Subcutaneous abdominal adipose tissue (tissue), 5 donors: ENCODE results near the gene ASB2.

ENCODE experiments used
- H3K27ac ChIP-seq: one replicate; pipeline ENCODE4 v1.7.0; 2013; ENCODE audit warnings: low read depth, mild to moderate bottlenecking, inconsistent platforms, low read length, moderate library complexity
- H3K27me3 ChIP-seq, 5 donors: one replicate each; pipeline ENCODE4 v1.7.0; 2013; ENCODE audit warnings: low read length in 5 of 5, inconsistent platforms in 1 of 5; ENCODE audit not compliant: control insufficient read depth in 5 of 5, insufficient read depth in 4 of 5
- H3K36me3 ChIP-seq, 5 donors: one replicate each; pipeline ENCODE4 v1.7.0; 2013; ENCODE audit warnings: low read length in 5 of 5; ENCODE audit not compliant: control insufficient read depth in 5 of 5, insufficient read depth in 5 of 5
- H3K4me1 ChIP-seq, 5 donors: one replicate each; pipeline ENCODE4 v1.7.0; 2013; ENCODE audit warnings: low read length in 5 of 5, mild to moderate bottlenecking in 3 of 5, moderate library complexity in 1 of 5; ENCODE audit not compliant: control insufficient read depth in 5 of 5, insufficient read depth in 5 of 5
- H3K4me3 ChIP-seq, 5 donors: one replicate each; pipeline ENCODE4 v1.7.0; 2013; ENCODE audit warnings: low read length in 5 of 5, low read depth in 1 of 5
- H3K9ac ChIP-seq, 5 donors: one replicate each; pipeline ENCODE4 v1.7.0; 2013; ENCODE audit warnings: low read length in 5 of 5, mild to moderate bottlenecking in 4 of 5, moderate library complexity in 3 of 5
- H3K9me3 ChIP-seq, 5 donors: one replicate each; pipeline ENCODE4 v1.7.0; 2013; ENCODE audit warnings: low read length in 5 of 5; ENCODE audit not compliant: control insufficient read depth in 5 of 5
- donor health status: healthy.
- donor health status: healthy.
- donor health status: healthy.
- donor health status: healthy.
- donor health status: healthy.

The ASB2 gene

DNA sequence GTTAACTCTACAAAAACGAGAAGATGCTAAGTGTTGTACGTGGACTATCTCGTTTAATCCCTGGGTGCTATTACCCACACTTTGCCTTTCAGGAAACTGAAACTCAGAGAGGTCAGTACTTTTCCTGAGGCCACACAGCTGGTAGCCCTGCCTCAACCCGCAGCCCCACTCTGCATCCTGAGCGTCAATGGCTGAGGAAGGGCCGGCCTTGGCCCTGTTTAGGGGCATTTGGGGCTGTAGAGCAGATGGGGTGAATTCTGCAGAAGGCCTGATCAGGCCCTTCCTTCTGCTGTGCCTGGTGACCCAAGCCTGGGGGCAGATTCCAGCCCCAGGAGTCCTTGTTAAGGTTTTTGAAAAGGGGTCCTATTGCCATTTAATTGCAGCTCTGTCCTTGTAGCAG is 17.0 kb upstream of the ASB2 start:
- Histone ChIP-seq H3K9ac (no peak overlapping the region), H3K27me3 (peaks cover 11 to 25% (median 16%) of the 10 kb centered on the region in 5 donors), H3K36me3 (no peaks in the 10 kb centered on the region), H3K4me1 (no peaks in the 10 kb centered on the region), H3K9me3 (no peaks in the 10 kb centered on the region), H3K27ac (no peak overlapping the region), H3K4me3 (no peak overlapping the region)

DNA sequence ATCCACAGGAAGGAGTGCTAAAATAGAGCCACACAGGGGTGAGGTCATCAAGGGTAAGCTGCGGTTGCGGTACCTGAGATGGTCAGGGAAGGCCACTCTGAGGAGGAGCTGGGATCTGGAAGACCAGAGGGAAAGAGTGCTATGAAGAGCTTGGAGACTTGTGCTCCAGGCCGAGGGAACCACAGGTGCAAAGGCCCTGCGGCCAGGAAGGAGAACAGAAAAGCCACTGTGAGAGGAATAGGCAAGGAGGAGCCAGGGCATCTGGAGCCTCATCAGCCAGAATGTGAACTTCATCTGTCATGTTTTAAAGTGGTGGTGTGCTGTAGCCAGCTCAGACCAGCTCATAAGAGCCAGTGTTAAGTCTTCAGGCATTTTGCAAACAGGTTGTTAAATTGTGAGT is 15.3 kb upstream of the ASB2 start:
- H3K36me3 ChIP-seq = no peaks in the 10 kb centered on the region
- no peak overlapping the region for H3K27ac ChIP-seq
- H3K27me3 ChIP-seq = peaks cover 0 to 15% (median 8%) of the 10 kb centered on the region in 5 donors
- no peaks in the 10 kb centered on the region for H3K9me3 ChIP-seq
- peaks cover 0 to 10% (median 7%) of the 10 kb centered on the region in 5 donors for H3K4me1 ChIP-seq
- no peak overlapping the region for H3K4me3 ChIP-seq
- no peak overlapping the region for H3K9ac ChIP-seq

DNA sequence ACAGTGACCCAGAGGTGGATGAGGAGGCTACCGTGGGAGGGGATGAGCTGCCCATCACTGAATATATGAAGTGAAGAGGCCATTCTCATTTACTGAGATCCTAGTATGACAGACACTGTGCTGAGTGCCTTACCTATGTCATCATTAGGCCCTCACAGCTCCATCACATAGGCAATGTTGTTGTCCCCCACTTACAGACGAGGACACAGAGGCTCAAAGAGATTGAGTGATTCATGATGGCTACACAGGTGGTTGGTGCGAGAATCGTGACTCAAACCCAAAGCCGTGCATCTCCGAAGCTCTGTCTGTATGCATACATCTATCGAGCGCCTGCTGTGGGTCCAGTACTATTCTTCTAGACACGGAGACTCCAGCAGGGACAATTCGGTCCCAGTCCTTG is 14.8 kb upstream of the ASB2 start:
- Histone ChIP-seq H3K9me3 (no peaks in the 10 kb centered on the region), H3K27me3 (peaks cover 0 to 11% (median 7%) of the 10 kb centered on the region in 5 donors), H3K9ac (no peak overlapping the region), H3K36me3 (no peaks in the 10 kb centered on the region), H3K4me3 (no peak overlapping the region), H3K27ac (no peak overlapping the region), H3K4me1 (peaks cover 0 to 10% (median 7%) of the 10 kb centered on the region in 5 donors)

DNA sequence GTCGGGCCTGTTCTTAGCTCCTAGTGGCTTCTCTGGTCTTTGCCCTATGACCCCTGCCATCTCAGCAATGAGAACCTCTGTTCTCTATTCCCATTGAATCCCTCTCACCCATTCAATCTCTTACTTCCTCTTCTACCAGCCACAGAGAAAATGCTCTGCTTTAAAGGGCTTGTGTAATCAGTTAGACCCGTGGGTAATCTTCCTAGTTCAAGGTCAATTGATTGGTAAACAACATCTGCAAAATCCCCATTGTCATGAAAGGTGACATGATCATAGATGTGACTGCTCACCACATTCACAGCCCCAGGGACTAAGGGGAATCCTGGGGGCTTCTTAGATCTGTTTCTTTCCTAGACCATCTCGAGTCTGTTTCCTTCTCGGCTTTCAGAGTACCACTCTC is 13.6 kb upstream of the ASB2 start:
- Histone ChIP-seq H3K27ac (no peak overlapping the region), H3K36me3 (no peaks in the 10 kb centered on the region), H3K9ac (no peak overlapping the region), H3K27me3 (peaks cover 0 to 3% (median 0%) of the 10 kb centered on the region in 5 donors), H3K4me1 (peaks cover 0 to 11% (median 7%) of the 10 kb centered on the region in 5 donors), H3K9me3 (no peaks in the 10 kb centered on the region), H3K4me3 (no peak overlapping the region)

DNA sequence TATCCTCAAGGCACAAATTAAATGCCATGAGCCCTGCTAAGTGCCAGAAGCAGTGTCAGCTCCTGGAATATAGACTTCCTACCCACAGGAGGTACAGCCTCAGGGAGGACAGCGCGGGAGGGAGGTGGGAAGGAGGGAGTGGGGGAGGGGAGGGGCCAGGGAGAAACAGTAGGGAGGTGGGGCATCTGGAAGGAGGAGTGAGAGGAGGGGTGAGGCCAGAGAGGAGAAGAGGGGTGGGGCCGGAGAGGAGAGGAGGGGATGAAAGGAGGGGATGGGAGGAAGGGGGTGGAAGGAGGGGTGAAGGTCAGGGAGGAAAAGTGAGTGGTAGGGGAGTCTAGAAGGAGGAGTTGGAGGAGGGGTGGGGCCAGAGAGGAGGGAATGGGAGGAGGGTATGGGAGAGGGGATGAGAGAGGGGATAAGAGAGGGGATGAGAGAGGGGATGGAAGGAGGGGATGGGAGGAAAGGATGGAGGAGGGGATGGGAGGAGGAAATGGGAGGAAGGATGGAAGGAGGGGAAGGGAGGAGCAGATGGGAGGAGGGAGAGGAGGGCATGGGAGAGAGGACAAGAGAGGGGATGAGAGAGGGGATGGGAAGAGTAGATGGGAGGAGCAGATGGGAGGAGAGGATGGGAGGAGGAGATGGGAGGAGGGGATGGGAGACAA is 11.6 kb upstream of the ASB2 start:
- peaks cover 0 to 14% (median 7%) of the 10 kb centered on the region in 5 donors for H3K4me1 ChIP-seq
- no peaks in the 10 kb centered on the region for H3K9me3 ChIP-seq
- H3K27ac ChIP-seq = no peak overlapping the region
- no peak overlapping the region for H3K4me3 ChIP-seq
- no peaks in the 10 kb centered on the region for H3K36me3 ChIP-seq
- no peak overlapping the region for H3K9ac ChIP-seq
- H3K27me3 ChIP-seq = peaks cover 0 to 5% (median 0%) of the 10 kb centered on the region in 5 donors

DNA sequence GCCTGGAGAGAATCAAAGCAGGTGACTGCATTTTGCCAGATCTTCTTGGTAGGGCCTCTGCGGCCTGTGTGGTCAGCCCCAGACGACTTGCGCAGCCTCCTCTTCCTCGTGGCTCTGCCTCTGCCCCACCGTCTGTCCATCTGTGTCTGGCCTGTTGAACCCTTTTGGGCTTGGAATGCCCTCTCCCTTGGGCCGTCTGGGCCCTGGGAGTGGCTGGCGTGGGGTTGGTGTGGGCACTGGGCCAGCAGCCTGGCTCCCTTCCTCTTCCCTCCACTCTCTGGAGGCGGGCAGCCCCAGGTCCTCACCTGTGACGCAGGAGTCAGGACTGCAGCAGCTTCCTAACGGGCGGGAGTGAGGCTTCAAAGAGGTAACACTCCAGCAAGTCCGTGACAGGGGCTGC is 11.0 kb upstream of the ASB2 start:
- Histone ChIP-seq H3K4me1 (peaks cover 0 to 14% (median 7%) of the 10 kb centered on the region in 5 donors), H3K9ac (no peak overlapping the region), H3K27me3 (peaks cover 0 to 5% (median 0%) of the 10 kb centered on the region in 5 donors), H3K36me3 (no peaks in the 10 kb centered on the region), H3K4me3 (no peak overlapping the region), H3K27ac (no peak overlapping the region), H3K9me3 (no peaks in the 10 kb centered on the region)

DNA sequence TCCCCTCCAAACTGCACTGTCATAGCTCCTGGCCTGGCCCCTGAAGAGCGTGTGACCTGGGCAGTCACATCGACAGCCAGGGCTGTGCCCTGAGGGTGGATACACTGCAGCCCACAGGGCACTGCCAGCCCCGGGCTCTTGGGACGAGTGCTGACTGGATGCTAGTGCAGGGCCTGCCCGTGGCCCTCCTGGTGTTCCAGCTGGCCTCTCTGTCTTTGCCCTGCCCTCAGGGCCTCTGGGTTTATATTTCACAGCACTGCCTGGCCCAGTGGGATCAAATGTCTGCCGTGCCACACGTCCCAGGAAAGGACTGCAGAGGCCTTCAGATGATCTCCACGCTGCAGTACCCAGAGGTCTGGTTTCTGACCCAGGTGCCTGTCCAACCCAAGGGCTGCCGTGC is 10.6 kb upstream of the ASB2 start:
- peaks cover 0 to 5% (median 0%) of the 10 kb centered on the region in 5 donors for H3K27me3 ChIP-seq
- no peak overlapping the region for H3K9ac ChIP-seq
- H3K27ac ChIP-seq = no peak overlapping the region
- H3K9me3 ChIP-seq = no peaks in the 10 kb centered on the region
- no peak overlapping the region for H3K4me3 ChIP-seq
- peaks cover 0 to 14% (median 7%) of the 10 kb centered on the region in 5 donors for H3K4me1 ChIP-seq
- H3K36me3 ChIP-seq = no peaks in the 10 kb centered on the region

DNA sequence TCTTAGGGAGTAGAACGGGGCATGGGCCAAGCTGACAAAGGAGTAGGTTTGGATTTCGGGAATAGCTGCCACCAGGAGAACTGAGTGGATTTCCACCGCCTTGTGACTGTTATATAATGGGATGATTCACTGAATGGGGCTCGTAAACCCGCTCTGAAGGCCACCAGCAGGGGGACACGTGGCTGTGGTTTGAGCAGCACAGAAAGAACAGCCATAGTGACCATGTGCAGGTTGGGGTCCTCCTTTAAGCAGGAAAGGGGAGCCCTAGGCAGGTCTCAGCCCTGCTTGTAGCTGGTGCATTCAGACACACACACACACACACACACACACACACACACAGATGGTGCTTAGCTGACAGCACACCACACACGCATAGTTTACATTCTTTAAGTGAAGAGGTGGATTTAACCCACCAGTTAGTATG is 8.6 kb upstream of the ASB2 start:
- Histone ChIP-seq H3K4me3 (no peak overlapping the region), H3K9me3 (no peaks in the 10 kb centered on the region), H3K4me1 (peaks cover 0 to 14% (median 7%) of the 10 kb centered on the region in 5 donors), H3K36me3 (no peaks in the 10 kb centered on the region), H3K27ac (no peak overlapping the region), H3K27me3 (peaks cover 0 to 5% (median 0%) of the 10 kb centered on the region in 5 donors), H3K9ac (no peak overlapping the region)

DNA sequence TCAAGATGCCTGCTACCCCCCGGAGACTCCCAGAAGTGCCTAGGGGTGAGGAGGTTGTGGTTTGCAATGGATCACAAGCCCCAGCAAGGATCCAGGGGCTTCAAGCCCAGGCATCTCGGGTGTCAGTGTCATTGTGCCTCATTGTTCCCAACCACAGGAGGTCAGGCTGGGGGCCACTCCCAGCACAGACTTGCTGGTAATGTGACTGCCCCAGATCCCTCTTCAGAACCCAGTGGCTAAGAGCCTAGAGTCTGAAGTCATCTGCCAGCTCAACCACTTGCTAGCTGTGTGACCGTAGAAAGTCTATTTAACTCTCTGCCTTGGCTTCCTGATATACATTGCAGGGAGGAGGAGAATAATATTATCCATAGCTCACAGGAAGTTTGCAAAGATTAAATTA is 7.7 kb upstream of the ASB2 start:
- H3K27me3 ChIP-seq = peaks cover 0 to 5% (median 0%) of the 10 kb centered on the region in 5 donors
- no peak overlapping the region for H3K27ac ChIP-seq
- H3K36me3 ChIP-seq = no peaks in the 10 kb centered on the region
- no peaks in the 10 kb centered on the region for H3K9me3 ChIP-seq
- H3K9ac ChIP-seq = no peak overlapping the region
- no peak overlapping the region for H3K4me3 ChIP-seq
- H3K4me1 ChIP-seq = peaks cover 0 to 14% (median 7%) of the 10 kb centered on the region in 5 donors

DNA sequence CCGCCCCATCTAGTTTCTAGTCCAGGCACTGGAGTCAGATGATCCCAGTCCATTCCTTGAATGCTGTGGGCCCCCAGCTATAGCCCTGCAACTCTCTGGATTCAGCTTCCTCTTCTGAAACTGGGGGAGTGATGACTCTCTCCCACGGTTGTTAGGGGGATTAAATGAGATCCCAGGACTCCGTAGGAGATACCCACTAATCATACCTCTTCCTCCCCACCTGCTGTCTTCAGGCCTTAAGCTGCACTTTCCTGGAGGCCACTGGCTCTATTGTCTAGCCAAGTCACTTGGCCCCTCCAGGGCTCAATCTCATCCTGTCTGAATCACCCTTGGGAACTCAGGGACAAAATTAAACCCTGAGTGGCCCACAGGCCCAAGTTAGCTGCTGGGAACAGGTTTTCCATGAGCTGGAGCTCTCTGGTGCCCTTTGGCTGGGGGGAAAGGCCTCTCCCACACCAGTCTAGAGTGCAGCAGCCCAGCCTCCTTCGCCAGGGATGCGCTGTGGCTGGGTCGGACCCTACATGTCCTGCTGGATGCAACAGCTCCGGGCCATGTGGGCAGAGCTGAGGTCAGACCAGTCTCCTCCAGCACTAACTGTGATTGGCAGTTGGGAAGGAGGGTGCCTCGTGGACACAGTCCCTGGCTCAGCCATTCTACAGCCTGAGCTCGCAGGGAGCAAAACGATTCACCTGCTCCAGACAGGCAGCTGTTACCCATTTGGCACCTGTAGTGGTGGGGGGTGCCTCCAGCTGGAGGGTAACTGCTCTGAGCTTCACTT is 6.0 kb upstream of the ASB2 start:
- Histone ChIP-seq H3K4me1 (peaks cover 0 to 13% (median 7%) of the 10 kb centered on the region in 5 donors), H3K36me3 (no peaks in the 10 kb centered on the region), H3K9me3 (peaks cover 0 to 8% (median 0%) of the 10 kb centered on the region in 5 donors), H3K27me3 (peaks cover 0 to 5% (median 3%) of the 10 kb centered on the region in 5 donors), H3K9ac (no peak overlapping the region), H3K4me3 (no peak overlapping the region), H3K27ac (no peak overlapping the region)
